Fibroblast of pulmonary artery (primary cell): ENCODE measurements around the gene TTLL10.

Source experiments
- DNase-seq: peaks from one replicate; pipeline ENCODE4 v3.0.0-alpha.2; 2010; ENCODE audit warnings: low read depth
- H3K4me3 ChIP-seq: replicated peaks from 2 replicates; pipeline ENCODE4 v1.5.1; 2011; ENCODE audit warnings: low read depth, mild to moderate bottlenecking, control low read depth, low read length, moderate library complexity
- CTCF ChIP-seq: IDR thresholded peaks from 2 replicates; pipeline ENCODE4 v1.5.1; 2011; ENCODE audit warnings: mild to moderate bottlenecking, control low read depth, low read length, inconsistent platforms; ENCODE audit errors: missing control alignments

Gene TTLL10

GRCh38 chr1:1236176-1236763, 62.6 kb downstream of the TTLL10 start:
- DNase-seq, result no peak
- H3K4me3 ChIP-seq, result no peak overlapping the region
- TF ChIP-seq CTCF, result no peak

GRCh38 chr1:1236945-1237873, 63.5 kb downstream of the TTLL10 start:
- no peak for TF ChIP-seq CTCF
- no peak overlapping the region for H3K4me3 ChIP-seq
- DNase-seq, result no peak

- DNase-seq, result no peak
- no peak overlapping the region for H3K4me3 ChIP-seq
- TF ChIP-seq CTCF, result no peak
These were observed 64.4 kb downstream of the TTLL10 start for GRCh38 chr1:1237874-1238701.

- H3K4me3 ChIP-seq, result no peak overlapping the region
- no peak for TF ChIP-seq CTCF
- no peak for DNase-seq
These were observed 65.1 kb downstream of the TTLL10 start for GRCh38 chr1:1238702-1239178.

GRCh38 chr1:1239227-1239613, 65.5 kb downstream of the TTLL10 start:
- H3K4me3 ChIP-seq, result no peak overlapping the region
- no peak for DNase-seq
- no peak for TF ChIP-seq CTCF

- no peak for TF ChIP-seq CTCF
- DNase-seq, result no peak
- H3K4me3 ChIP-seq, result no peak overlapping the region
These were observed 66.1 kb downstream of the TTLL10 start for GRCh38 chr1:1239614-1240347.
